ENCODE data around the gene NANP.

DNA sequence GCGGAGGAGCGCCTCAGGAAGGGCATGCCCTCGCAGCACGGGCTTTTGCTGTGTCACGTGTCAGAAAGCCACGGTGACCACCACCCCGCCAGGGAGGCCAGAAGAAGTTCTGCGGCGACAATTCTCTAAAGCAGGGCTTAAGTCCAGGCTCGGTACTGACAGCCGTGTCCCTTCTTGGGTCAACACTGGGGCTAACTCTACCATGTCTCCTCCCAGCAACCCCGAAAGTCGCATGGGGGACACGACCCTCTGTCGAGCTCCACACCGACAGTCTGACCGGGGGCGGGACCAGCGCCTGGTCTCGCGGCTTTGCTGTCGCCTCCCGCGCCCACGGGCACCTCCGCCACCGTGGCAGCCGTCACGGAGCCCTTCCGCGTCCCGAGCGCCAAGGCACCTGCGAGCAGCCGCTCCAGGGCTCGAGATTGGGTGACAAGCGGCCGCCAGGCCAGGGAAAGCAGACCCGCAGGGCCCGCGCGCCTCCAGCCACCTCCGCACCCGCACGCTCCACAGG, 534 bp downstream of the NANP start:
- TF ChIP-seq, protein P1, sequence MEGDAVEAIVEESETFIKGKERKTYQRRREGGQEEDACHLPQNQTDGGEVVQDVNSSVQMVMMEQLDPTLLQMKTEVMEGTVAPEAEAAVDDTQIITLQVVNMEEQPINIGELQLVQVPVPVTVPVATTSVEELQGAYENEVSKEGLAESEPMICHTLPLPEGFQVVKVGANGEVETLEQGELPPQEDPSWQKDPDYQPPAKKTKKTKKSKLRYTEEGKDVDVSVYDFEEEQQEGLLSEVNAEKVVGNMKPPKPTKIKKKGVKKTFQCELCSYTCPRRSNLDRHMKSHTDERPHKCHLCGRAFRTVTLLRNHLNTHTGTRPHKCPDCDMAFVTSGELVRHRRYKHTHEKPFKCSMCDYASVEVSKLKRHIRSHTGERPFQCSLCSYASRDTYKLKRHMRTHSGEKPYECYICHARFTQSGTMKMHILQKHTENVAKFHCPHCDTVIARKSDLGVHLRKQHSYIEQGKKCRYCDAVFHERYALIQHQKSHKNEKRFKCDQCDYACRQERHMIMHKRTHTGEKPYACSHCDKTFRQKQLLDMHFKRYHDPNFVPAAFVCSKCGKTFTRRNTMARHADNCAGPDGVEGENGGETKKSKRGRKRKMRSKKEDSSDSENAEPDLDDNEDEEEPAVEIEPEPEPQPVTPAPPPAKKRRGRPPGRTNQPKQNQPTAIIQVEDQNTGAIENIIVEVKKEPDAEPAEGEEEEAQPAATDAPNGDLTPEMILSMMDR (IDR thresholded peaks at IDR 0.05) = no peak
- TF ChIP-seq, protein P2, sequence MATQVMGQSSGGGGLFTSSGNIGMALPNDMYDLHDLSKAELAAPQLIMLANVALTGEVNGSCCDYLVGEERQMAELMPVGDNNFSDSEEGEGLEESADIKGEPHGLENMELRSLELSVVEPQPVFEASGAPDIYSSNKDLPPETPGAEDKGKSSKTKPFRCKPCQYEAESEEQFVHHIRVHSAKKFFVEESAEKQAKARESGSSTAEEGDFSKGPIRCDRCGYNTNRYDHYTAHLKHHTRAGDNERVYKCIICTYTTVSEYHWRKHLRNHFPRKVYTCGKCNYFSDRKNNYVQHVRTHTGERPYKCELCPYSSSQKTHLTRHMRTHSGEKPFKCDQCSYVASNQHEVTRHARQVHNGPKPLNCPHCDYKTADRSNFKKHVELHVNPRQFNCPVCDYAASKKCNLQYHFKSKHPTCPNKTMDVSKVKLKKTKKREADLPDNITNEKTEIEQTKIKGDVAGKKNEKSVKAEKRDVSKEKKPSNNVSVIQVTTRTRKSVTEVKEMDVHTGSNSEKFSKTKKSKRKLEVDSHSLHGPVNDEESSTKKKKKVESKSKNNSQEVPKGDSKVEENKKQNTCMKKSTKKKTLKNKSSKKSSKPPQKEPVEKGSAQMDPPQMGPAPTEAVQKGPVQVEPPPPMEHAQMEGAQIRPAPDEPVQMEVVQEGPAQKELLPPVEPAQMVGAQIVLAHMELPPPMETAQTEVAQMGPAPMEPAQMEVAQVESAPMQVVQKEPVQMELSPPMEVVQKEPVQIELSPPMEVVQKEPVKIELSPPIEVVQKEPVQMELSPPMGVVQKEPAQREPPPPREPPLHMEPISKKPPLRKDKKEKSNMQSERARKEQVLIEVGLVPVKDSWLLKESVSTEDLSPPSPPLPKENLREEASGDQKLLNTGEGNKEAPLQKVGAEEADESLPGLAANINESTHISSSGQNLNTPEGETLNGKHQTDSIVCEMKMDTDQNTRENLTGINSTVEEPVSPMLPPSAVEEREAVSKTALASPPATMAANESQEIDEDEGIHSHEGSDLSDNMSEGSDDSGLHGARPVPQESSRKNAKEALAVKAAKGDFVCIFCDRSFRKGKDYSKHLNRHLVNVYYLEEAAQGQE (IDR thresholded peaks at IDR 0.05; ENCODE audit: insufficient read depth in 1 of 2, low read depth in 2 of 2, low read length in 1 of 2) = no peak
- TF ChIP-seq POLR2AphosphoS5 (IDR thresholded peaks at IDR 0.05; ENCODE audit: low read depth, low read length) = no peak
- TF ChIP-seq SIN3A (IDR thresholded peaks at IDR 0.05; ENCODE audit: borderline replicate concordance, insufficient read depth, low read depth, low read length) = peak; percentile 4; the same call in 1 of the 2 replicates

Data from Panc1 (cell line).